A549 (cell line): ENCODE data around the gene SLF2. TPM values are rescaled to one million over a fixed set of nuclear protein-coding genes. Genes with fewer than 3 reads are reported as not detected.
"Not testable (repeated sequence)": the region's sequence is repeated elsewhere in the genome, so short reads cannot be mapped to it uniquely, and the experiment has no call there.

Source experiments
- ATAC-seq, 2 experiments: fragments of 200-7000 bp in 1 of 2; fragments of >200 bp in 1 of 2; cut with Nextera tagmentation in 1 of 2; cut with Tn5 transposase in 1 of 2; 3 replicates each; pipeline versions ENCODE4 v1.8.0 to v1.9.1; 2018 to 2020; ENCODE audit warnings: mild to moderate bottlenecking in 1 of 2, moderate library complexity in 1 of 2
- CTCF ChIA-PET: fragments of 300-600 bp; sonication (Branson Sonifier 250); formaldehyde crosslinking; extraction: SDS; loops from one replicate; lab custom pipeline; 2021; ENCODE audit warnings: antibody characterized with exemption, inconsistent platforms; lab: Yijun Ruan, JAX
- POLR2A ChIA-PET: fragments of 350-600 bp; formaldehyde crosslinking; extraction: SDS; loops from one replicate; lab custom pipeline; 2021; ENCODE audit warnings: antibody characterized with exemption, inconsistent platforms; lab: Yijun Ruan, JAX
- DNase-seq, 2 experiments: peaks; one replicate each; pipeline versions ENCODE4 v3.0.0 to v3.0.0-alpha.2; 2011 to 2016; ENCODE audit warnings: low read depth in 1 of 2, low spot score in 1 of 2
- FAIRE-seq: peaks from 2 replicates; lab custom pipeline; 2011; peaks lifted over from hg19 to GRCh38; lab: Jason Lieb, UNC
- H3K27ac ChIP-seq, 2 experiments: fragments of >200 bp; sonication (Bioruptor Twin); formaldehyde crosslinking; 3 replicates each; pipeline ENCODE4 v1.5.1; 2016 to 2017
- H3K4me1 ChIP-seq: fragments of >200 bp; sonication (Bioruptor Twin); formaldehyde crosslinking; 3 replicates; pipeline ENCODE4 v1.6.1; 2016
- H3K4me2 ChIP-seq: fragments of >200 bp; sonication (Bioruptor Twin); formaldehyde crosslinking; 3 replicates; pipeline ENCODE4 v1.6.1; 2016
- H3K4me3 ChIP-seq: fragments of >200 bp; sonication (Bioruptor Twin); formaldehyde crosslinking; 3 replicates; pipeline ENCODE4 v1.5.1; 2016
- H3K9me3 ChIP-seq: fragments of >200 bp; sonication (Bioruptor Twin); formaldehyde crosslinking; 3 replicates; pipeline ENCODE4 v1.6.1; 2016
- CEBPB ChIP-seq, 2 experiments: fragments of >200 bp in 1 of 2; sonication (Bioruptor Twin) in 1 of 2; formaldehyde crosslinking in 1 of 2; IDR thresholded peaks; 2 replicates each; pipeline ENCODE4 v1.6.1; 2012 to 2016
- CHD2 ChIP-seq: fragments of 150-350 bp; IDR thresholded peaks from 2 replicates; pipeline ENCODE4 v1.6.1; 2014; ENCODE audit warnings: low read length; ENCODE audit not compliant: partially characterized antibody
- FOXS1 ChIP-seq: fragments of 250-450 bp; sonication (Bioruptor Pico); IDR thresholded peaks from 2 replicates; pipeline ENCODE4 v1.5.0; 2020; ENCODE audit warnings: mild to moderate bottlenecking, moderate library complexity
- HDAC2 ChIP-seq: fragments of 200-600 bp; sonication (generic); IDR thresholded peaks from 2 replicates; pipeline ENCODE4 v1.6.1; 2016
- HOXA7 ChIP-seq: fragments of 250-450 bp; sonication (Bioruptor Pico); IDR thresholded peaks from 2 replicates; pipeline ENCODE4 v1.5.0; 2020; ENCODE audit warnings: mild to moderate bottlenecking, moderate library complexity
- KDM1A ChIP-seq: fragments of 200-600 bp; sonication (generic); IDR thresholded peaks from 2 replicates; pipeline ENCODE4 v1.6.1; 2016; ENCODE audit warnings: low read depth, mild to moderate bottlenecking
- MAFK ChIP-seq: fragments of 450-650 bp; IDR thresholded peaks from 2 replicates; pipeline ENCODE4 v1.6.1; 2014; ENCODE audit not compliant: partially characterized antibody
- RFX5 ChIP-seq: fragments of 450-650 bp; IDR thresholded peaks from 2 replicates; pipeline ENCODE4 v1.7.1; 2014; ENCODE audit warnings: antibody characterized with exemption, mild to moderate bottlenecking, moderate library complexity
- TFCP2L1 ChIP-seq: fragments of 250-450 bp; sonication (Bioruptor Pico); IDR thresholded peaks from 2 replicates; pipeline ENCODE4 v1.5.0; 2021; ENCODE audit warnings: mild to moderate bottlenecking
- ZC3H11A ChIP-seq: fragments of 450-650 bp; IDR thresholded peaks from 2 replicates; pipeline ENCODE4 v1.6.1; 2014; ENCODE audit warnings: antibody characterized with exemption, mild to moderate bottlenecking
- WGBS: methylation state at CpG from one replicate; pipeline ENCODE4 v1.1.6; 2017; ENCODE audit errors: missing lambda C conversion rate; 5-methylcytosine and 5-hydroxymethylcytosine counted together
- polyA plus RNA-seq, 4 experiments: library from polyadenylated mRNA; depleted of rRNA in 3 of 4; stranded (reverse); fragments of >200 nt; fragmentation: RNase III in 1 of 4; extraction: RNeasy Plus Mini Kit Qiagen cat#74134 plus additional on column Dnase treatment in 1 of 4; gene quantifications; 2 replicates in 3 of 4; 3 replicates in 1 of 4; pipeline ENCODE4 v1.2.3, GENCODE V29; 2011 to 2017
- TF ChIP-seq, protein P1 (sequence below): IDR thresholded peaks from 2 replicates; pipeline ENCODE4 v1.6.1; 2012
- TF ChIP-seq, protein P2 (sequence below): fragments of 200-600 bp; sonication (generic); IDR thresholded peaks from 2 replicates; pipeline ENCODE4 v1.6.1; 2016; ENCODE audit warnings: antibody characterized with exemption, mild to moderate bottlenecking, moderate library complexity
- TF ChIP-seq, protein P3 (sequence below): fragments of 250-450 bp; sonication (Bioruptor Pico); IDR thresholded peaks from 2 replicates; pipeline ENCODE4 v1.5.0; 2021; ENCODE audit warnings: mild to moderate bottlenecking, moderate library complexity, borderline replicate concordance
- TF ChIP-seq, protein P4 (sequence below): IDR thresholded peaks from 2 replicates; pipeline ENCODE4 v1.6.1; 2012

Gene SLF2
- polyA plus RNA-seq, 2 of the 4 experiments (the other 2 are of a cell fraction): 13.0 to 16.6 TPM

DNA sequence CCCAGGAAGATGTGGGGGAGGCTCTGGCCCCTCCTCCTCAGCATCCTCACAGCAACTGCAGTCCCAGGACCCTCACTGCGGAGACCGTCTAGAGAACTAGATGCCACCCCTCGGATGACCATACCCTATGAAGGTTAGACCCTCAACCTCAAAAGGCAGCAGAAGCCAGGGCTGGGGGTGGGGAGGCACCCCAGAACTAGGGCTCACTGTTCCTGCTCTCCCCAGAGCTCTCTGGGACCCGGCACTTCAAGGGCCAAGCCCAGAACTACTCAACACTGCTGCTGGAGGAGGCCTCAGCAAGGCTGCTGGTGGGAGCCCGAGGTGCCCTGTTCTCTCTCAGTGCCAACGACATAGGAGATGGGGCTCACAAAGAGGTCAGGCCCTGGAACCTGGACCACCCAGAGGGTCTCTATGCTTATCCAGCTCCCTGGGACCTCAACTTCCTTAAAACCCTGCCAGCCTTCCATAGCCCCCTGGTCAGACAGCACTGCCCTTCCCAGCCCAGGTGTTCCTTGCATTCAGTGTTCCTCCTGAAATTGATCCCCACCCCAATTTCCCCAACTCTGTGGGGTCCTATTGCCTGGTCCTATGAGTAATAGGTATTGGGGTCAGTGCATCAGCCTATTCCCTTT, 60.3 kb downstream of the SLF2 start:
- no peak overlapping the region for H3K4me3 ChIP-seq
- H3K27ac ChIP-seq: peak overlapping the region in 1 of 2 experiments; percentile 88; a peak in 2 of 6 replicates
- 87% methylated on average over 6 of the region's 6 CpGs for WGBS
- no peak overlapping the region for H3K4me2 ChIP-seq
- ATAC-seq: no peak
- ChIA-PET CTCF (interaction anchor here (0.9 to 6.6 kb wide), 7 partner anchors 8 to 42 kb away, joined by 3 to 33 read pairs (median 4); partner anchors contain the start of gene LZTS2), POLR2A (no interaction called here)
- H3K4me1 ChIP-seq: peaks cover 34% of the 10 kb centered on the region
- H3K9me3 ChIP-seq: no peaks in the 10 kb centered on the region
- TF ChIP-seq FOXS1 (CRISPR knock-in tag): no peak
- FAIRE-seq: no peak
- DNase-seq: no peak

DNA sequence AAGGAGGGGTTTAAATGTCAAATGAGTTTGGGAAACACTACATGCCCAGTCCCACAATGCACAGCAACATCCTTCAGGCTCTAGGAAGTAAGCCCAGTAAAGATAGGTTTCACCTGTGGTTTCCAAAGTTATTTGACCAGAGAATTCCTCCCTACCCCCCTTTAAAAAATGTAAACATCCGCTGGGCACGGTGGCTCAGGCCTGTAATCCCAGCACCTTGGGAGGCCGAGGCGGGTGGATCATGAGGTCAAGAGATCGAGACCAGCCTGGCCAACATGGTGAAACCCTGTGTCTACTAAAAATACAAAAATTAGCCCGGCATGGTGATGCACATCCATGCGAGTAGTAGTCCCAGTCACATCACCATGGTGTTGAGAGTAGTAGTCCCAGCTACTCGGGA, 62.6 kb downstream of the SLF2 start:
- H3K9me3 ChIP-seq, H3K27ac ChIP-seq, ATAC-seq, H3K4me2 ChIP-seq, DNase-seq, H3K4me3 ChIP-seq, POLR2A ChIA-PET, FAIRE-seq: not testable (repeated sequence)
- CTCF ChIA-PET: interaction anchor here (1.1 to 6.6 kb wide), 5 partner anchors 8 to 33 kb away, joined by 3 to 33 read pairs (median 3); no protein-coding TSS in a partner anchor
- peaks cover 22% of the 10 kb centered on the region for H3K4me1 ChIP-seq
- WGBS: 72% methylated on average over 8 of the region's 8 CpGs

DNA sequence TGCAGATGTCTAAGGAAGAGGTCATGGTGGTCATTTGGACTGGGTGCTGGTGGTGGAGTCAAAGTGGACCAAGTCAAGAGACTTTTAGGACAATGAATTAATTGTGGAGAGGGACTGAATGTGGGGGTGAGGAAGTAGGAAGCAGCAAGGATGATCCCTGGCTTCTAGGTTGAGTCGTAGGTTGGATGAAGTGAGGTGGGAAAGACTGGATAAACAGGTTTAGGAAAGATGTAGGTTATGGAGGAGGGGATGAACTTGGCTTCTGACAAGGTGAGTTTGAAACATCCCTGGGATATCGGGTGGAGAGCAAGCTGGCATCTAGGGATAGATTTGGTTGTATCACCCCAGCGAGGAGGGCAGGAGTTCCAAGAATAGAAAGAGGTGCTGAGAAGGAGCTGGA, 64.1 kb downstream of the SLF2 start:
- POLR2A ChIA-PET: no interaction called here
- no peak for DNase-seq
- no peak for TF ChIP-seq KDM1A
- TF ChIP-seq, protein P1, sequence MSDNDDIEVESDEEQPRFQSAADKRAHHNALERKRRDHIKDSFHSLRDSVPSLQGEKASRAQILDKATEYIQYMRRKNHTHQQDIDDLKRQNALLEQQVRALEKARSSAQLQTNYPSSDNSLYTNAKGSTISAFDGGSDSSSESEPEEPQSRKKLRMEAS: no peak
- no peak for TF ChIP-seq CHD2
- no peak for TF ChIP-seq CEBPB (IDR thresholded peaks at IDR 0.05)
- TF ChIP-seq MAFK: no peak
- TF ChIP-seq TFCP2L1: no peak
- TF ChIP-seq, protein P2, sequence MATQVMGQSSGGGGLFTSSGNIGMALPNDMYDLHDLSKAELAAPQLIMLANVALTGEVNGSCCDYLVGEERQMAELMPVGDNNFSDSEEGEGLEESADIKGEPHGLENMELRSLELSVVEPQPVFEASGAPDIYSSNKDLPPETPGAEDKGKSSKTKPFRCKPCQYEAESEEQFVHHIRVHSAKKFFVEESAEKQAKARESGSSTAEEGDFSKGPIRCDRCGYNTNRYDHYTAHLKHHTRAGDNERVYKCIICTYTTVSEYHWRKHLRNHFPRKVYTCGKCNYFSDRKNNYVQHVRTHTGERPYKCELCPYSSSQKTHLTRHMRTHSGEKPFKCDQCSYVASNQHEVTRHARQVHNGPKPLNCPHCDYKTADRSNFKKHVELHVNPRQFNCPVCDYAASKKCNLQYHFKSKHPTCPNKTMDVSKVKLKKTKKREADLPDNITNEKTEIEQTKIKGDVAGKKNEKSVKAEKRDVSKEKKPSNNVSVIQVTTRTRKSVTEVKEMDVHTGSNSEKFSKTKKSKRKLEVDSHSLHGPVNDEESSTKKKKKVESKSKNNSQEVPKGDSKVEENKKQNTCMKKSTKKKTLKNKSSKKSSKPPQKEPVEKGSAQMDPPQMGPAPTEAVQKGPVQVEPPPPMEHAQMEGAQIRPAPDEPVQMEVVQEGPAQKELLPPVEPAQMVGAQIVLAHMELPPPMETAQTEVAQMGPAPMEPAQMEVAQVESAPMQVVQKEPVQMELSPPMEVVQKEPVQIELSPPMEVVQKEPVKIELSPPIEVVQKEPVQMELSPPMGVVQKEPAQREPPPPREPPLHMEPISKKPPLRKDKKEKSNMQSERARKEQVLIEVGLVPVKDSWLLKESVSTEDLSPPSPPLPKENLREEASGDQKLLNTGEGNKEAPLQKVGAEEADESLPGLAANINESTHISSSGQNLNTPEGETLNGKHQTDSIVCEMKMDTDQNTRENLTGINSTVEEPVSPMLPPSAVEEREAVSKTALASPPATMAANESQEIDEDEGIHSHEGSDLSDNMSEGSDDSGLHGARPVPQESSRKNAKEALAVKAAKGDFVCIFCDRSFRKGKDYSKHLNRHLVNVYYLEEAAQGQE: no peak
- no peak for TF ChIP-seq RFX5
- TF ChIP-seq HOXA7 (CRISPR knock-in tag): no peak
- TF ChIP-seq, protein P3, sequence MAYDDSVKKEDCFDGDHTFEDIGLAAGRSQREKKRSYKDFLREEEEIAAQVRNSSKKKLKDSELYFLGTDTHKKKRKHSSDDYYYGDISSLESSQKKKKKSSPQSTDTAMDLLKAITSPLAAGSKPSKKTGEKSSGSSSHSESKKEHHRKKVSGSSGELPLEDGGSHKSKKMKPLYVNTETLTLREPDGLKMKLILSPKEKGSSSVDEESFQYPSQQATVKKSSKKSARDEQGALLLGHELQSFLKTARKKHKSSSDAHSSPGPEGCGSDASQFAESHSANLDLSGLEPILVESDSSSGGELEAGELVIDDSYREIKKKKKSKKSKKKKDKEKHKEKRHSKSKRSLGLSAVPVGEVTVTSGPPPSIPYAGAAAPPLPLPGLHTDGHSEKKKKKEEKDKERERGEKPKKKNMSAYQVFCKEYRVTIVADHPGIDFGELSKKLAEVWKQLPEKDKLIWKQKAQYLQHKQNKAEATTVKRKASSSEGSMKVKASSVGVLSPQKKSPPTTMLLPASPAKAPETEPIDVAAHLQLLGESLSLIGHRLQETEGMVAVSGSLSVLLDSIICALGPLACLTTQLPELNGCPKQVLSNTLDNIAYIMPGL: no peak
- TF ChIP-seq HDAC2: no peak
- TF ChIP-seq ZC3H11A: no peak
- TF ChIP-seq, protein P4, sequence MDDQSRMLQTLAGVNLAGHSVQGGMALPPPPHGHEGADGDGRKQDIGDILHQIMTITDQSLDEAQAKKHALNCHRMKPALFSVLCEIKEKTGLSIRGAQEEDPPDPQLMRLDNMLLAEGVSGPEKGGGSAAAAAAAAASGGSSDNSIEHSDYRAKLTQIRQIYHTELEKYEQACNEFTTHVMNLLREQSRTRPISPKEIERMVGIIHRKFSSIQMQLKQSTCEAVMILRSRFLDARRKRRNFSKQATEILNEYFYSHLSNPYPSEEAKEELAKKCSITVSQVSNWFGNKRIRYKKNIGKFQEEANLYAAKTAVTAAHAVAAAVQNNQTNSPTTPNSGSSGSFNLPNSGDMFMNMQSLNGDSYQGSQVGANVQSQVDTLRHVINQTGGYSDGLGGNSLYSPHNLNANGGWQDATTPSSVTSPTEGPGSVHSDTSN: no peak
- WGBS: 90% methylated on average over 3 of the region's 3 CpGs
- no peaks in the 10 kb centered on the region for H3K9me3 ChIP-seq
- H3K4me3 ChIP-seq: no peak overlapping the region
- H3K4me1 ChIP-seq: peaks cover 7% of the 10 kb centered on the region
- H3K4me2 ChIP-seq: no peak overlapping the region
- ATAC-seq: no peak
- H3K27ac ChIP-seq: no peak overlapping the region
- CTCF ChIA-PET: interaction anchor here (0.6 to 6.6 kb wide), 2 partner anchors 20 to 37 kb away, joined by 3 to 33 read pairs; no protein-coding TSS in a partner anchor
- FAIRE-seq: no peak
